ENCODE results near the gene KCNJ14. TPM values are rescaled to one million over a fixed set of nuclear protein-coding genes. Genes with fewer than 3 reads are reported as not detected.
A peak's percentile ranks its signal among the peaks of the same experiment; 100 is the strongest.

Gene KCNJ14
- total RNA-seq, 1 donor from 2014 or later: 0.27 TPM

DNA sequence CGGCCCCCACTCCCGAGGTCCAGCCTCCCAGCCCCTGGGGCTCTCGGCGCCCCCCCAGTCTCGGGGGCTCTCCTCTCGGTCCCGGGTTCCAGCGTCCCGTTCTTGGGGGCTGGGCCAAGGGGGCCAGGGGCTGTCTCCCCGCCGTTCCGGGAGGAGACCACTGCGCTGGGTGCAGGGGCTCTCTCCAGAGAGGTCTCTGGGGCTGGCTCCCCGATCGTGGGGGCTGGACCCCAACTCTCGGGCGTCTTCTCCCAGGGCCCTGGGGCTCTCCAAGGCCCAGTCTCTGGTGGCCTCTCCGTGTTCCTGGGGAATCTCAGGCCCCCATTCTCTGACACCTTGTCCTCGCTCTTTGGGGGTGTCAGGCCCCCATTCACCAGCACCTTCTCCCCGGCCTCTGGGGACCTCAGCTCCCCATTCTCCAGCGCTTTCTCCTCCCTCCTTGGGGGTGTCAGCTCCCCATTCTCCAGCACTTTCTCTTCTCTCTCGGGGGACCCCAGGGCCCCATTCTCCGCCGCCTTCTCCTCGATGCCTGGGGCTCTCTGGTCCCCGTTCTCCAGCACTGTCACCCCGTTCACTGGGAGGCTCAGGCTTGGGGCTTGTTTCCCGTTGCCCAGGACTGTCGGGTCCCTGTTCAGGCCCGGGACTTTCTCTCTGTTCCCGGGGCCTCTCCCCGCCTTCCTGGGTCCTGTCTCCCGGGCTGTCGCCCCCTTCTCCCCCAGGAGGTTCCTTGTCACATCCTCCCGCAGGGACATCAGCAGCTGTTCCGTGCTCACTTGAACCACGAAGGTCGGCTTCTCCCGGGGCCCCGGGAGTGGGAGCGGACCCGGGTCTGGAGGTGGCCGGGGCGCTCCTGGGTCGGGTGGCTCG is 42.6 kb downstream of the KCNJ14 start:
- no peaks in the 10 kb centered on the region for H3K9me3 ChIP-seq (replicated peaks)
- H3K4me3 ChIP-seq: peak overlapping the region; percentile 42
- intact Hi-C loops (cut with micrococcal nuclease): no loop called here
- no peak overlapping the region for H3K27ac ChIP-seq (replicated peaks)
- peaks cover 60% of the 10 kb centered on the region for H3K27me3 ChIP-seq (ENCODE audit: low read depth)
- no peak for DNase-seq
- H3K4me1 ChIP-seq: peaks cover 24% of the 10 kb centered on the region
- TF ChIP-seq, protein P1, sequence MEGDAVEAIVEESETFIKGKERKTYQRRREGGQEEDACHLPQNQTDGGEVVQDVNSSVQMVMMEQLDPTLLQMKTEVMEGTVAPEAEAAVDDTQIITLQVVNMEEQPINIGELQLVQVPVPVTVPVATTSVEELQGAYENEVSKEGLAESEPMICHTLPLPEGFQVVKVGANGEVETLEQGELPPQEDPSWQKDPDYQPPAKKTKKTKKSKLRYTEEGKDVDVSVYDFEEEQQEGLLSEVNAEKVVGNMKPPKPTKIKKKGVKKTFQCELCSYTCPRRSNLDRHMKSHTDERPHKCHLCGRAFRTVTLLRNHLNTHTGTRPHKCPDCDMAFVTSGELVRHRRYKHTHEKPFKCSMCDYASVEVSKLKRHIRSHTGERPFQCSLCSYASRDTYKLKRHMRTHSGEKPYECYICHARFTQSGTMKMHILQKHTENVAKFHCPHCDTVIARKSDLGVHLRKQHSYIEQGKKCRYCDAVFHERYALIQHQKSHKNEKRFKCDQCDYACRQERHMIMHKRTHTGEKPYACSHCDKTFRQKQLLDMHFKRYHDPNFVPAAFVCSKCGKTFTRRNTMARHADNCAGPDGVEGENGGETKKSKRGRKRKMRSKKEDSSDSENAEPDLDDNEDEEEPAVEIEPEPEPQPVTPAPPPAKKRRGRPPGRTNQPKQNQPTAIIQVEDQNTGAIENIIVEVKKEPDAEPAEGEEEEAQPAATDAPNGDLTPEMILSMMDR (IDR thresholded peaks at IDR 0.05; ENCODE audit: borderline replicate concordance): no peak
- no peaks in the 10 kb centered on the region for H3K36me3 ChIP-seq

DNA sequence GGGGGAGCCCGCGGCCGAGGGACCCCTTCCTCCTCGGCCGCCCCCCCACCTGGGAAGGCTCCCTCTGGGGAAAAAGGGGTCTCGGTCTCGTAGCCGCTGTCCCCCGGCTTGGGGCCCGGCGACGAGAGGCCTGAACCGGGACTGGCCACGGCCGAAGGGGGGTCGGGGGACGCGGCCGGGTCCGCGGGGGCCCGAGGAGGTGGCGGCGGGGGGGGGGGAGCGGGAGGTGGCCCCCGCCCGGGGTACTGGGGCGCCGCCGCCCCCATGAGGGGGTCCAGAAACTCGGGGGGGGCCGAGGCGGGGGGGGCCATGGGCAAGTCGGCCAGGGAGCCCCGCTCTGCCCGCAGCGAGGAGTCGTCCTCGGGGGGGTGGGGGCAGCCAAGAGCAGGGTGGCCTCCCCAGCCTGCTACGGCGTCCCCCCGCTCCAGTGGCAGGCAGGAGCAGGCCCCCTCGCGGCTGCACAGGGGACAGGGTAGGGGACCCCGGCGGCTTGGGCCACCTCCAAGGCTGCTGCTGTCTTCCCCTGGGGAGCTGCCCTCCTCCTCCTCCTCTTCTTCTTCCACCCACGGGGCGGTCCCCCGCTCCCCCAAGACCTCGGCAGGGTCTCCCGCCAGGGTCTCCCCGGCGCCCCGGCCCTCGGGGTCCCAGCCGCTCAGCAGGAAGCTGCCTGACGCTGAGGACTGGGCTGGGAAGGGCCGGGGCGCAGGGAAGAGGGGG is 43.4 kb downstream of the KCNJ14 start:
- H3K27me3 ChIP-seq (ENCODE audit: low read depth): peaks cover 64% of the 10 kb centered on the region
- no peak for DNase-seq
- TF ChIP-seq, protein P1 (IDR thresholded peaks at IDR 0.05; ENCODE audit: borderline replicate concordance): no peak
- peaks cover 24% of the 10 kb centered on the region for H3K4me1 ChIP-seq
- H3K27ac ChIP-seq (replicated peaks): no peak overlapping the region
- H3K9me3 ChIP-seq (replicated peaks): no peaks in the 10 kb centered on the region
- intact Hi-C loops (cut with micrococcal nuclease): no loop called here
- peak overlapping the region; percentile 42 for H3K4me3 ChIP-seq
- H3K36me3 ChIP-seq: no peaks in the 10 kb centered on the region

DNA sequence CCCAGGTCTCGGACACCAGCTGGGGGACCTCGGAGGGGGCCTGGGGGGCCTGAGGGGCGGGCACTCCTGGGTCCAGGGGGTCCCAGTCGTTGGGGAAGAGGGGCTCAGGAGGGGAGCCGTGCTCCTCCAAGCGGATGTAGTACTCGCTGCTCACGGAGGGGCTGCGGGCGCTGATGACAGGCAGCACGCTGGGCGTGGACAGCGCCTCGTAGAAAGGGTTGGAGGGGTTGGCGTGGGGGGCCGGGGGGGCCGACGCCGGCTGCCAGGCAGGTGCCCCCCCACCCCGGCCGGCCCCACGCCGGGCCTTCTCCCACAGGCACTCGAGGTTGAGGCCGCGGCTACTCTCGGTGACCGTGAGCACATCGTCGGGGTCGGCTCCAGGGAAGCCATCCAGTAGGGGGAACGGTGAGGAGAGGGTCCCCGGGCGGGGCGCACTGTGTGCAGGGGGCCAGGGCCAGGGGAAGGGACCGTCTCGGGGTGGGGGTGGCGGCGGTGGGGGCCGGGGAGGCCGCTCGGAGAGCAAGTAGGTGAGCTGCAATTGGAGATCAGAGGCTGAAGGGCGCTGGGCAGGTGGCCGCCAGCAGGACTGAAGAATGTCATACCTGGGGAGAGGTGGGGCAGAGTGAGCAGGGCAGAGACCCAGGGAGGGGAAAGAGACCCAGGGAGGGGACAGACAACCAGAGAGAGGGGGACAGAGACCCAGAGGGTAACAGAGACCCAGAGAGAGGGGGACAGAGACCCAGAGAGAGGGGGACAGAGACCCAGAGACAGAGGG is 44.1 kb downstream of the KCNJ14 start:
- no peak for DNase-seq
- TF ChIP-seq, protein P1 (IDR thresholded peaks at IDR 0.05; ENCODE audit: borderline replicate concordance): no peak
- Histone ChIP-seq H3K27ac (replicated peaks) (no peak overlapping the region), H3K27me3 (ENCODE audit: low read depth) (peaks cover 64% of the 10 kb centered on the region), H3K4me1 (peaks cover 18% of the 10 kb centered on the region), H3K9me3 (replicated peaks) (no peaks in the 10 kb centered on the region), H3K36me3 (no peaks in the 10 kb centered on the region), H3K4me3 (peak overlapping the region; percentile 42)
- intact Hi-C loops (cut with micrococcal nuclease): no loop called here

DNA sequence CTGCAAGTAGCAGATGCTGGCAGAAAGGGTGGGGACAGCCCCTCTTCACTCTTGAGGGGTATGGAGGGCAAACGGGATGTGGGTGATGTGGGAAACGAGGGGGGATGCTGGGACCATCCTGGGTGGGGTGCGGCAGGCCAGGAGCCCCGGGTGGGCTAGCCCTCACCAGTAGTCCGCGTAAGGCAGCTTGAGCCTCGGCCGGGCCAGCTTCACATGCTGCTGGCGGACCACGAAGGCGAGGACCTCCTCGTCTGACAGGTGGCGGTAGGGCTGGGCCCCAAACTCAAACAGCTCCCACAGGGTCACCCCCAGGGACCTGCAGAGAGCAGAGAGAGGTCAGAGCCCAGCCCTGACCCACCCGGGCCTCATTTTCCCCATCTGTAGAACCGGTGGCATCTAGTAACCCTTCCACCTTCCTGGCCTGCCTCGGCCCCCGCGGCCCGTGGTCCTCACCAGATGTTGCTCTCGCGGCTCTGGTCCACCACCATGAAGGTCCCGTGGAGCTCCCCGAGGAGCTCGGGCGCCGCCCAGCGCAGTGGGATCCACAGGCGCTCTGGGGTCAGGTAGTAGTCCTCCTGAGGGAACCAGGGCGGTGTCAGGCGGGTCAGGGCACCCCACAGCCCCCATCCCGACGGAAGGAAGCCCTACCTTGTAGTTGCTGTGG is 45.6 kb downstream of the KCNJ14 start:
- intact Hi-C loops (cut with micrococcal nuclease): no loop called here
- TF ChIP-seq, protein P1 (IDR thresholded peaks at IDR 0.05; ENCODE audit: borderline replicate concordance): no peak

More for the DNA sequence above, 45.6 kb downstream of the KCNJ14 start:
- no peak overlapping the region for H3K27ac ChIP-seq (replicated peaks)
- no peak overlapping the region for H3K4me3 ChIP-seq
- peaks cover 15% of the 10 kb centered on the region for H3K4me1 ChIP-seq
- H3K27me3 ChIP-seq (ENCODE audit: low read depth): peaks cover 66% of the 10 kb centered on the region
- H3K36me3 ChIP-seq: no peaks in the 10 kb centered on the region
- H3K9me3 ChIP-seq (replicated peaks): no peaks in the 10 kb centered on the region
- no peak for DNase-seq
